GM12891 (cell line): Measurements from ENCODE around the gene WFDC1.

Experiments used
- POLR2A ChIP-seq: IDR thresholded peaks from 2 replicates; pipeline ENCODE4 v1.6.1; 2011; ENCODE audit warnings: low read depth, low read length, control low read depth
- POLR2AphosphoS5 ChIP-seq: IDR thresholded peaks from 2 replicates; pipeline ENCODE4 v1.6.1; 2011; ENCODE audit warnings: low read depth, low read length, control low read depth
- POU2F2 ChIP-seq: IDR thresholded peaks from 2 replicates; pipeline ENCODE4 v1.6.1; 2011; ENCODE audit warnings: low read depth, mild to moderate bottlenecking, control low read depth, low read length, moderate library complexity
- SPI1 ChIP-seq: IDR thresholded peaks from 2 replicates; pipeline ENCODE4 v1.6.1; 2011; ENCODE audit warnings: low read depth, low read length, control low read depth
- TAF1 ChIP-seq: IDR thresholded peaks from 2 replicates; pipeline ENCODE4 v1.6.1; 2011; ENCODE audit warnings: low read depth, low read length, control low read depth

GRCh38 chr16:84278968-84279367 lies 15.7 kb upstream of the WFDC1 start:
- no peak for TF ChIP-seq SPI1
- TF ChIP-seq POLR2AphosphoS5 = no peak
- TF ChIP-seq POLR2A = no peak
- no peak for TF ChIP-seq TAF1
- no peak for TF ChIP-seq POU2F2
